K562 (cell line): Measurements from ENCODE around the gene ENO2. TPM values are rescaled to one million over a fixed set of nuclear protein-coding genes. Genes with fewer than 3 reads are reported as not detected.

Experiments used
- CHD4 ChIP-seq: fragments of 200-600 bp; sonication (generic); IDR thresholded peaks from 3 replicates; pipeline ENCODE4 v1.6.1; 2012; ENCODE audit warnings: low read depth, mild to moderate bottlenecking, mixed read lengths, low read length, inconsistent platforms; ENCODE audit not compliant: insufficient read depth, insufficient replicate concordance, poor library complexity, severe bottlenecking
- EGR1 ChIP-seq: fragments of 450-650 bp; conservative IDR thresholded peaks from 2 replicates; pipeline ENCODE4 v1.6.1; 2017; ENCODE audit warnings: mild to moderate bottlenecking
- HNRNPH1 ChIP-seq: fragments of 200-400 bp; formaldehyde crosslinking; optimal IDR thresholded peaks from 2 replicates; pipeline ENCODE3; 2017; ENCODE audit warnings: low read depth, mild to moderate bottlenecking, low read length, moderate library complexity
- NCOA1 ChIP-seq: fragments of 450-650 bp; IDR thresholded peaks from 2 replicates; pipeline ENCODE4 v1.6.1; 2016; ENCODE audit warnings: low read depth
- POLR2B ChIP-seq: fragments of 450-650 bp; IDR thresholded peaks from 2 replicates; pipeline ENCODE4 v1.6.1; 2018; ENCODE audit warnings: low read depth; ENCODE audit not compliant: partially characterized antibody
- RBBP5 ChIP-seq: fragments of 200-600 bp; sonication (generic); IDR thresholded peaks from 2 replicates; pipeline ENCODE4 v1.6.1; 2012; ENCODE audit warnings: borderline replicate concordance, mild to moderate bottlenecking, low read length, control low read depth, inconsistent platforms; ENCODE audit not compliant: insufficient read depth, poor library complexity, severe bottlenecking
- TEAD2 ChIP-seq: fragments of 450-650 bp; IDR thresholded peaks from 2 replicates; pipeline ENCODE4 v1.6.1; 2016; ENCODE audit warnings: missing genetic modification characterization, control low read depth, missing compliant biosample characterization
- TEAD4 ChIP-seq, 2 experiments: sonication (generic) in 1 of 2; formaldehyde crosslinking in 1 of 2; IDR thresholded peaks; 2 replicates each; pipeline versions ENCODE4 v1.6.1 to v1.8.0; 2012 to 2022; ENCODE audit warnings: borderline replicate concordance in 1 of 2, inconsistent platforms in 1 of 2, low read length in 1 of 2, mild to moderate bottlenecking in 1 of 2, missing genetic modification reagents in 1 of 2
- polyA plus RNA-seq, 8 experiments: library from polyadenylated mRNA; depleted of rRNA in 4 of 8; stranded (reverse) in 5 of 8; unstranded in 3 of 8; fragments of >200 nt; fragmentation: Nextera tagmentation in 2 of 8; fragmentation: Illumina TruSeq in 1 of 8; extraction: Ambion mirVana in 2 of 8; extraction: Trizol in 1 of 8; gene quantifications; 2 replicates each; pipeline versions ENCODE4 v1.2.1 to v1.2.3, GENCODE V29; 2011 to 2014; ENCODE audit warnings: inconsistent platforms in 1 of 8, missing spikeins in 1 of 8
- total RNA-seq, 7 experiments: library from RNA; depleted of rRNA in 6 of 7; stranded (reverse); fragments of >200 nt in 6 of 7; fragmentation: Illumina TruSeq in 2 of 7; extraction: Trizol in 2 of 7; gene quantifications; 2 replicates each; pipeline versions ENCODE4 v1.2.1 to v1.2.3, GENCODE V29; 2011 to 2021; ENCODE audit warnings: low replicate concordance in 1 of 7
- TF ChIP-seq, protein P1 (sequence below), 3 experiments: fragments of 200-800 bp in 1 of 3; fragments of 250-450 bp in 1 of 3; fragments of 450-650 bp in 1 of 3; sonication (Bioruptor Pico) in 1 of 3; sonication (Bioruptor generic) in 1 of 3; formaldehyde crosslinking in 1 of 3; IDR thresholded peaks; 2 replicates each; pipeline versions ENCODE4 v1.6.1 to v1.8.0; 2016 to 2022; ENCODE audit warnings: mild to moderate bottlenecking in 2 of 3, missing genetic modification characterization in 2 of 3, missing compliant biosample characterization in 1 of 3, moderate library complexity in 1 of 3
- TF ChIP-seq, protein P2 (sequence below), 2 experiments: IDR thresholded peaks in 1 of 2; conservative IDR thresholded peaks in 1 of 2; 2 replicates each; pipeline ENCODE4 v1.6.1; 2016; ENCODE audit warnings: low read depth in 2 of 2, mild to moderate bottlenecking in 1 of 2, missing compliant biosample characterization in 1 of 2, missing genetic modification characterization in 1 of 2, moderate library complexity in 1 of 2
- TF ChIP-seq, protein P3 (sequence below): fragments of 250-450 bp; sonication (Bioruptor Pico); IDR thresholded peaks from 2 replicates; pipeline ENCODE4 v1.8.0; 2022; ENCODE audit warnings: inconsistent platforms, mild to moderate bottlenecking, moderate library complexity, borderline replicate concordance
- TF ChIP-seq, protein P4 (sequence below): fragments of 250-450 bp; sonication (Bioruptor Pico); IDR thresholded peaks from 2 replicates; pipeline ENCODE4 v1.9.0; 2021; ENCODE audit warnings: mild to moderate bottlenecking, inconsistent platforms
- TF ChIP-seq, protein P5 (sequence below), 2 experiments: IDR thresholded peaks; 2 replicates each; pipeline ENCODE4 v1.6.1; 2011; ENCODE audit warnings: borderline replicate concordance in 1 of 2, control low read depth in 1 of 2, low read depth in 1 of 2, low read length in 1 of 2, mild to moderate bottlenecking in 1 of 2, mixed read lengths in 1 of 2, moderate library complexity in 1 of 2; ENCODE audit not compliant: insufficient read depth in 1 of 2, insufficient read length in 1 of 2, poor library complexity in 1 of 2, severe bottlenecking in 1 of 2; ENCODE audit errors: extremely low read depth in 1 of 2

Gene ENO2
- total and polyA plus RNA-seq, 9 of the 15 experiments (the other 6 are each of a cell fraction or from before 2014, with no cell fraction given) = 10.9 to 43.3 (median 21.0) TPM

DNA sequence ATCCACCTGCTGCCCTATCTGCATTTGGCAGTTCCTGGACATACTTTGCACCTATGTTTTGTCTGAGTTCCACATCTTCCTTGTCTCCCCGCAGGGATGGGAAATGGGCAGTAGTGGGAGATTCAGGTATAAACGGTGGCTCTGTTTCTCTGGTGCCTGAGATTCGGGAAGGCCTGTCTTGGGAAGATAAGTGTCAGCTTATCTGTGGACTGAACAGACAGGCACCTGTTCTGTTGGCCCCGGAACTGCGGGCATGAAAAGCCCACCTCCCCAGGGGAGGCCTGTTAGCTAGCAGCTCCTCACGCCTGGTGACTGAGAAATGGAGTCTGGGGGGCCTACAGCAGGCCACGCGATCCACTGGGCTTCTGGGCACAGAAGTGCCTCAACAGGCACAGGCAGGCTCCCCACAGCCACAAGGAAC is 50.2 kb downstream of the ENO2 start (continued):
- TF ChIP-seq, protein P1, sequence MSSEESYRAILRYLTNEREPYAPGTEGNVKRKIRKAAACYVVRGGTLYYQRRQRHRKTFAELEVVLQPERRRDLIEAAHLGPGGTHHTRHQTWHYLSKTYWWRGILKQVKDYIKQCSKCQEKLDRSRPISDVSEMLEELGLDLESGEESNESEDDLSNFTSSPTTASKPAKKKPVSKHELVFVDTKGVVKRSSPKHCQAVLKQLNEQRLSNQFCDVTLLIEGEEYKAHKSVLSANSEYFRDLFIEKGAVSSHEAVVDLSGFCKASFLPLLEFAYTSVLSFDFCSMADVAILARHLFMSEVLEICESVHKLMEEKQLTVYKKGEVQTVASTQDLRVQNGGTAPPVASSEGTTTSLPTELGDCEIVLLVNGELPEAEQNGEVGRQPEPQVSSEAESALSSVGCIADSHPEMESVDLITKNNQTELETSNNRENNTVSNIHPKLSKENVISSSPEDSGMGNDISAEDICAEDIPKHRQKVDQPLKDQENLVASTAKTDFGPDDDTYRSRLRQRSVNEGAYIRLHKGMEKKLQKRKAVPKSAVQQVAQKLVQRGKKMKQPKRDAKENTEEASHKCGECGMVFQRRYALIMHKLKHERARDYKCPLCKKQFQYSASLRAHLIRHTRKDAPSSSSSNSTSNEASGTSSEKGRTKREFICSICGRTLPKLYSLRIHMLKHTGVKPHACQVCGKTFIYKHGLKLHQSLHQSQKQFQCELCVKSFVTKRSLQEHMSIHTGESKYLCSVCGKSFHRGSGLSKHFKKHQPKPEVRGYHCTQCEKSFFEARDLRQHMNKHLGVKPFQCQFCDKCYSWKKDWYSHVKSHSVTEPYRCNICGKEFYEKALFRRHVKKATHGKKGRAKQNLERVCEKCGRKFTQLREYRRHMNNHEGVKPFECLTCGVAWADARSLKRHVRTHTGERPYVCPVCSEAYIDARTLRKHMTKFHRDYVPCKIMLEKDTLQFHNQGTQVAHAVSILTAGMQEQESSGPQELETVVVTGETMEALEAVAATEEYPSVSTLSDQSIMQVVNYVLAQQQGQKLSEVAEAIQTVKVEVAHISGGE (CRISPR knock-in tag; IDR thresholded peaks at IDR 0.05) = peak in 1 of 3 experiments; percentile 58; a peak in 1 of 6 replicates
- TF ChIP-seq RBBP5 (no peak), POLR2B (peak; percentile 56), HNRNPH1 (no peak), CHD4 (no peak), NCOA1 (peak; percentile 57; the same call in 1 of the 2 replicates), EGR1 (no peak), TEAD2 (tag) (no peak), TEAD4 (IDR thresholded peaks at IDR 0.05; ENCODE audit: low read length) (peak; percentile 89), TEAD4 (CRISPR knock-in tag; IDR thresholded peaks at IDR 0.05; ENCODE audit: borderline replicate concordance) (no peak)
- TF ChIP-seq, protein P2, sequence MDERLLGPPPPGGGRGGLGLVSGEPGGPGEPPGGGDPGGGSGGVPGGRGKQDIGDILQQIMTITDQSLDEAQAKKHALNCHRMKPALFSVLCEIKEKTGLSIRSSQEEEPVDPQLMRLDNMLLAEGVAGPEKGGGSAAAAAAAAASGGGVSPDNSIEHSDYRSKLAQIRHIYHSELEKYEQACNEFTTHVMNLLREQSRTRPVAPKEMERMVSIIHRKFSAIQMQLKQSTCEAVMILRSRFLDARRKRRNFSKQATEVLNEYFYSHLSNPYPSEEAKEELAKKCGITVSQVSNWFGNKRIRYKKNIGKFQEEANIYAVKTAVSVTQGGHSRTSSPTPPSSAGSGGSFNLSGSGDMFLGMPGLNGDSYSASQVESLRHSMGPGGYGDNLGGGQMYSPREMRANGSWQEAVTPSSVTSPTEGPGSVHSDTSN (CRISPR knock-in tag; IDR thresholded peaks at IDR 0.05; ENCODE audit: low read depth) = no peak
- TF ChIP-seq, protein P2 (tag; conservative IDR thresholded peaks at IDR 0.05; ENCODE audit: low read depth) = no peak
- TF ChIP-seq, protein P3, sequence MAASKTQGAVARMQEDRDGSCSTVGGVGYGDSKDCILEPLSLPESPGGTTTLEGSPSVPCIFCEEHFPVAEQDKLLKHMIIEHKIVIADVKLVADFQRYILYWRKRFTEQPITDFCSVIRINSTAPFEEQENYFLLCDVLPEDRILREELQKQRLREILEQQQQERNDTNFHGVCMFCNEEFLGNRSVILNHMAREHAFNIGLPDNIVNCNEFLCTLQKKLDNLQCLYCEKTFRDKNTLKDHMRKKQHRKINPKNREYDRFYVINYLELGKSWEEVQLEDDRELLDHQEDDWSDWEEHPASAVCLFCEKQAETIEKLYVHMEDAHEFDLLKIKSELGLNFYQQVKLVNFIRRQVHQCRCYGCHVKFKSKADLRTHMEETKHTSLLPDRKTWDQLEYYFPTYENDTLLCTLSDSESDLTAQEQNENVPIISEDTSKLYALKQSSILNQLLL = no peak
- TF ChIP-seq, protein P4, sequence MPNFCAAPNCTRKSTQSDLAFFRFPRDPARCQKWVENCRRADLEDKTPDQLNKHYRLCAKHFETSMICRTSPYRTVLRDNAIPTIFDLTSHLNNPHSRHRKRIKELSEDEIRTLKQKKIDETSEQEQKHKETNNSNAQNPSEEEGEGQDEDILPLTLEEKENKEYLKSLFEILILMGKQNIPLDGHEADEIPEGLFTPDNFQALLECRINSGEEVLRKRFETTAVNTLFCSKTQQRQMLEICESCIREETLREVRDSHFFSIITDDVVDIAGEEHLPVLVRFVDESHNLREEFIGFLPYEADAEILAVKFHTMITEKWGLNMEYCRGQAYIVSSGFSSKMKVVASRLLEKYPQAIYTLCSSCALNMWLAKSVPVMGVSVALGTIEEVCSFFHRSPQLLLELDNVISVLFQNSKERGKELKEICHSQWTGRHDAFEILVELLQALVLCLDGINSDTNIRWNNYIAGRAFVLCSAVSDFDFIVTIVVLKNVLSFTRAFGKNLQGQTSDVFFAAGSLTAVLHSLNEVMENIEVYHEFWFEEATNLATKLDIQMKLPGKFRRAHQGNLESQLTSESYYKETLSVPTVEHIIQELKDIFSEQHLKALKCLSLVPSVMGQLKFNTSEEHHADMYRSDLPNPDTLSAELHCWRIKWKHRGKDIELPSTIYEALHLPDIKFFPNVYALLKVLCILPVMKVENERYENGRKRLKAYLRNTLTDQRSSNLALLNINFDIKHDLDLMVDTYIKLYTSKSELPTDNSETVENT (CRISPR knock-in tag) = no peak
- TF ChIP-seq, protein P5, sequence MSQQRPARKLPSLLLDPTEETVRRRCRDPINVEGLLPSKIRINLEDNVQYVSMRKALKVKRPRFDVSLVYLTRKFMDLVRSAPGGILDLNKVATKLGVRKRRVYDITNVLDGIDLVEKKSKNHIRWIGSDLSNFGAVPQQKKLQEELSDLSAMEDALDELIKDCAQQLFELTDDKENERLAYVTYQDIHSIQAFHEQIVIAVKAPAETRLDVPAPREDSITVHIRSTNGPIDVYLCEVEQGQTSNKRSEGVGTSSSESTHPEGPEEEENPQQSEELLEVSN (IDR thresholded peaks at IDR 0.05; ENCODE audit: borderline replicate concordance in 1 of 2, extremely low read depth in 1 of 2, insufficient read depth in 1 of 2, insufficient read length in 1 of 2, low read depth in 1 of 2, low read length in 1 of 2, poor library complexity in 1 of 2, severe bottlenecking in 1 of 2) = no peak
